Measurements from ENCODE around the gene CELA3B.
"Not testable (repeated sequence)": the region's sequence is repeated elsewhere in the genome, so short reads cannot be mapped to it uniquely, and the experiment has no call there.

DNA sequence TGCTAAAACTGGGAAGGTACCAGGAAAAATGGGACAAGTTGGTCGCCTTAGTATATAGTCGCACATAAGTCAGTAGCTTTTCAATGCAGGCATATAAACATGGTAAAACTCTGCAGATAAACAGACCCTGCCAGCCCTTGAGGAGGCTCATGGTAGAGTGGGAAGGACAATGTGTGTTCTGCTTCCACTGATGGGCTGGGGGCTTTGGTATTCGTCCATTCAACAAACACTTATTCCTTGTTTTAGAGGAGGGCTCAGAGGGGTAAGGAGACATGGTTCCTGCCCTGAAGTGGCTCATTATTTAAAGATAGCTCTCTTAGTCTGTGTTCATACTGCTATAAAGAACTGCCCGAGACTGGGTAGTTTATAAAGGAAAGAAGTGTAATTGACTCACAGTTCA lies 35.9 kb downstream of the CELA3B start:
- TF ChIP-seq, protein P1, sequence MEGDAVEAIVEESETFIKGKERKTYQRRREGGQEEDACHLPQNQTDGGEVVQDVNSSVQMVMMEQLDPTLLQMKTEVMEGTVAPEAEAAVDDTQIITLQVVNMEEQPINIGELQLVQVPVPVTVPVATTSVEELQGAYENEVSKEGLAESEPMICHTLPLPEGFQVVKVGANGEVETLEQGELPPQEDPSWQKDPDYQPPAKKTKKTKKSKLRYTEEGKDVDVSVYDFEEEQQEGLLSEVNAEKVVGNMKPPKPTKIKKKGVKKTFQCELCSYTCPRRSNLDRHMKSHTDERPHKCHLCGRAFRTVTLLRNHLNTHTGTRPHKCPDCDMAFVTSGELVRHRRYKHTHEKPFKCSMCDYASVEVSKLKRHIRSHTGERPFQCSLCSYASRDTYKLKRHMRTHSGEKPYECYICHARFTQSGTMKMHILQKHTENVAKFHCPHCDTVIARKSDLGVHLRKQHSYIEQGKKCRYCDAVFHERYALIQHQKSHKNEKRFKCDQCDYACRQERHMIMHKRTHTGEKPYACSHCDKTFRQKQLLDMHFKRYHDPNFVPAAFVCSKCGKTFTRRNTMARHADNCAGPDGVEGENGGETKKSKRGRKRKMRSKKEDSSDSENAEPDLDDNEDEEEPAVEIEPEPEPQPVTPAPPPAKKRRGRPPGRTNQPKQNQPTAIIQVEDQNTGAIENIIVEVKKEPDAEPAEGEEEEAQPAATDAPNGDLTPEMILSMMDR (IDR thresholded peaks at IDR 0.05; ENCODE audit: low read length), result not testable (repeated sequence)
- not testable (repeated sequence) for TF ChIP-seq EZH2 (optimal IDR thresholded peaks at IDR 0.05; ENCODE audit: low read depth, low read length)
